ENCODE data around the gene TMEM130. TPM values are rescaled to one million over a fixed set of nuclear protein-coding genes. Genes with fewer than 3 reads are reported as not detected.

Gene TMEM130
- polyA plus RNA-seq, 1 of the 3 experiments (the other 2 are of a cell fraction) = 1.2 TPM

- peaks cover 21% of the 10 kb centered on the region for H3K27me3 ChIP-seq (ENCODE audit: insufficient read depth)
- TF ChIP-seq CTCF (IDR thresholded peaks at IDR 0.05) (peak; percentile 57), NRF1 (IDR thresholded peaks at IDR 0.05; ENCODE audit: low read depth, low read length) (no peak), RAD21 (IDR thresholded peaks at IDR 0.05; ENCODE audit: low read length) (peak; percentile 51)
- DNase-seq = peak; percentile 78
- H3K79me2 ChIP-seq (ENCODE audit: insufficient read depth) = no peaks in the 10 kb centered on the region
- H3F3A ChIP-seq (replicated peaks; ENCODE audit: insufficient read depth) = no peaks in the 10 kb centered on the region
- no peak overlapping the region for H3K27ac ChIP-seq (ENCODE audit: low read depth in 2 of 2, low read length in 1 of 2)
- peaks cover 0 to 18% of the 10 kb centered on the region in 2 experiments; a peak in 1 of 4 replicates for H3K4me1 ChIP-seq (ENCODE audit: control insufficient read depth in 1 of 2, insufficient read depth in 2 of 2, low read depth in 1 of 2, low read length in 1 of 2)
- H3K9me3 ChIP-seq = no peaks in the 10 kb centered on the region
- no peak overlapping the region for H3K4me2 ChIP-seq
- H3K9ac ChIP-seq = no peak overlapping the region
- H3K9me2 ChIP-seq = no peaks in the 10 kb centered on the region
- no peaks in the 10 kb centered on the region for H4K20me1 ChIP-seq (ENCODE audit: insufficient read depth)
- ChIA-PET CTCF (interaction anchor here (0.6 to 2.8 kb wide), 6 partner anchors 9 to 662 kb away, joined by 3 to 15 read pairs (median 4); no protein-coding TSS in a partner anchor), POLR2A (no interaction called here)
- 68% methylated on average over 7 of the region's 7 CpGs for WGBS (ENCODE audit: low lambda C conversion rate)
- no peak overlapping the region for H2AFZ ChIP-seq (ENCODE audit: low read depth)
- H3K36me3 ChIP-seq (replicated peaks in 1 of 2; ENCODE audit: control insufficient read depth in 1 of 2, insufficient read depth in 2 of 2, low read length in 1 of 2) = no peaks in the 10 kb centered on the region
- H3K4me3 ChIP-seq (ENCODE audit: low read depth in 2 of 2, low read length in 1 of 2) = no peak overlapping the region
These were observed 2.6 kb upstream of the TMEM130 start for GRCh38 chr7:98872328-98872924.

GRCh38 chr7:98870807-98871491 is 1.1 kb upstream of the TMEM130 start:
- DNase-seq = no peak
- H3K79me2 ChIP-seq (ENCODE audit: insufficient read depth) = no peaks in the 10 kb centered on the region
- no peak overlapping the region for H3K4me2 ChIP-seq
- H3K9me3 ChIP-seq = no peaks in the 10 kb centered on the region
- no peaks in the 10 kb centered on the region for H4K20me1 ChIP-seq (ENCODE audit: insufficient read depth)
- H3K4me1 ChIP-seq (ENCODE audit: control insufficient read depth in 1 of 2, insufficient read depth in 2 of 2, low read depth in 1 of 2, low read length in 1 of 2) = peaks cover 0 to 30% of the 10 kb centered on the region in 2 experiments; a peak in 1 of 4 replicates
- H3F3A ChIP-seq (replicated peaks; ENCODE audit: insufficient read depth) = no peaks in the 10 kb centered on the region
- no peak overlapping the region for H3K9ac ChIP-seq
- peak overlapping the region in 1 of 2 experiments; percentile 52; a peak in 1 of 4 replicates for H3K4me3 ChIP-seq (ENCODE audit: low read depth in 2 of 2, low read length in 1 of 2)
- no peak overlapping the region for H2AFZ ChIP-seq (ENCODE audit: low read depth)
- POLR2A ChIA-PET = interaction anchor here (1.2 kb wide), 1 partner anchor 253 kb away, joined by 3 read pairs; no protein-coding TSS in a partner anchor
- 76% methylated on average over 16 of the region's 17 CpGs for WGBS (ENCODE audit: low lambda C conversion rate)
- peaks cover 21% of the 10 kb centered on the region for H3K27me3 ChIP-seq (ENCODE audit: insufficient read depth)
- no peaks in the 10 kb centered on the region for H3K36me3 ChIP-seq (replicated peaks in 1 of 2; ENCODE audit: control insufficient read depth in 1 of 2, insufficient read depth in 2 of 2, low read length in 1 of 2)
- no peak overlapping the region for H3K27ac ChIP-seq (ENCODE audit: low read depth in 2 of 2, low read length in 1 of 2)
- H3K9me2 ChIP-seq = no peaks in the 10 kb centered on the region
- CTCF ChIA-PET = interaction anchor here (1.1 to 2.8 kb wide), 8 partner anchors 9 to 521 kb away, joined by 3 to 15 read pairs (median 4); no protein-coding TSS in a partner anchor
- TF ChIP-seq FOXM1 (IDR thresholded peaks at IDR 0.05; ENCODE audit: low read depth) (no peak), FOSL2 (IDR thresholded peaks at IDR 0.05; ENCODE audit: borderline replicate concordance, low read depth) (no peak), REST (IDR thresholded peaks at IDR 0.05; ENCODE audit: low read depth, low read length) (no peak), TCF12 (IDR thresholded peaks at IDR 0.05) (no peak), RFX5 (IDR thresholded peaks at IDR 0.05; ENCODE audit: low read length) (no peak), MXI1 (IDR thresholded peaks at IDR 0.05; ENCODE audit: low read depth, low read length) (no peak), RCOR1 (IDR thresholded peaks at IDR 0.05; ENCODE audit: low read length) (no peak), USF1 (IDR thresholded peaks at IDR 0.05; ENCODE audit: borderline replicate concordance, low read depth) (no peak), TAF1 (IDR thresholded peaks at IDR 0.05; ENCODE audit: borderline replicate concordance, low read depth, low read length) (no peak), POLR2AphosphoS5 (IDR thresholded peaks at IDR 0.05; ENCODE audit: low read depth, low read length) (no peak), IRF3 (IDR thresholded peaks at IDR 0.05; ENCODE audit: low read depth, low read length) (no peak), PBX3 (IDR thresholded peaks at IDR 0.05) (no peak)

All from SK-N-SH (cell line).